ENCODE measurements around the gene PDE3A. TPM values are rescaled to one million over a fixed set of nuclear protein-coding genes. Genes with fewer than 3 reads are reported as not detected.
A peak's percentile ranks its signal among the peaks of the same experiment; 100 is the strongest.
"Not testable (repeated sequence)": the region's sequence is repeated elsewhere in the genome, so short reads cannot be mapped to it uniquely, and the experiment has no call there.

PDE3A gene
- total RNA-seq: 10 to 100 TPM in 3 of 4 donors, 1 to 10 TPM in 1; 7.7 to 75.8 (median 18.7) TPM

DNA sequence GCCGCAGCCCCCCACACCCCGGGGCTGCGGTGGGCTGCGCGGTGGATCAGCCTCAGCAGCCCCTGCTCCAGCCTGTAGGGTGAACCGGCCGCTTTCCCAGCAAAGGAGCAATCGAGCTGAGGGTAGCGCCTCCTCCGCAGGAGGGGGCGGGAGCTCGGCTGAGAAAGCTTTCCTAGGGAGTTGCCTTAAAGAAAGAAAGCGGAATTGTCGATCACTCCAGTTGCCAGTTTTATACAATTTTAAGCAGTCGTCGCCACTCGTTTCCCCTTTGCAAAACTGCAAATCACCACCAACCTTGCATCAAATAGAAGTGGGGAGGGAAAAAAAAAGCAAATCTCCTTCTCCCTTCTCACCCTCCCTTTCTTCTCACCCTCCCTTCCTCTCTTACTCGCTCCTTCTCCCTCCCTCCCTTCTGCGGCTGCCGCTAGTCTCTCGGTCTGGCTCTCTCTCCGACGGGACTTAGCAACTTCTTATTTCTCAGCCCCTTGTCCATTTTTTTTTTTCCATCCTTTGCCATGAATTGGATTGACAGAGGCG lies at the start of gene PDE3A:
TSS of gene PDE3A (plus strand) at position 424 of the 537 bp plus-strand sequence. CDS start 748 bp downstream, outside the sequence.
- H3K36me3 ChIP-seq: no peaks in the 10 kb centered on the region
- H3K27me3 ChIP-seq: no peaks in the 10 kb centered on the region
- no peaks in the 10 kb centered on the region for H3K4me1 ChIP-seq
- TF ChIP-seq POLR2A (IDR thresholded peaks at IDR 0.05) (no peak), CTCF (IDR thresholded peaks at IDR 0.05) (no peak)
- peak within 1 kb of the TSS; percentile 93 to 96 for H3K27ac ChIP-seq
- DNase-seq: peak; percentile 59 to 66
- intact Hi-C loops (cut with DNase I; ENCODE audit: low total_unique reads): no loop called here
- peak within 1 kb of the TSS; percentile 70 to 80 for H3K4me3 ChIP-seq
- H3K9me3 ChIP-seq: no peaks in the 10 kb centered on the region

DNA sequence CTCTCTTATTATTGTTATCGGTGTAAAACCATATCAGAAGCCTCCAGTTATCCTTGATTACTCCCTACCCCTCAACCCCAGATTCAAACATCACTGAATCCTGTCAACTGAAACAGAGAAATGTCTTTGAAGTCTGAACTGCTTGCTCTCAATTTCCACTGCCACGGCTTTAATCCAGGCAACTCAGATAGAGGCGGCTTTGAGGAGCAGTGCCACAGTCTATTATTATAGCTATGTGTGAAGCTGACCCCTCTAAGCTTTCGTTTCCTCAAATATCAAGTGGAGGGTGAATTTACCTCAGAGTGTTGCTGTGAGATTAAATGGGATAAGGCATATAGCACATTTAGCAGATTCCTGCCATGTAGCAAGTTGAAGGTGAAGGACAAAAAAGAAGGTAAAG lies 49.0 kb upstream of the PDE3A start:
- no peaks in the 10 kb centered on the region for H3K4me1 ChIP-seq
- no peak overlapping the region for H3K4me3 ChIP-seq
- DNase-seq: no peak
- TF ChIP-seq CTCF (IDR thresholded peaks at IDR 0.05): no peak
- no peak for TF ChIP-seq POLR2A (IDR thresholded peaks at IDR 0.05)
- no peaks in the 10 kb centered on the region for H3K36me3 ChIP-seq
- no peak overlapping the region for H3K27ac ChIP-seq
- H3K27me3 ChIP-seq: no peaks in the 10 kb centered on the region
- intact Hi-C loops (cut with DNase I; ENCODE audit: low total_unique reads): no loop called here
- H3K9me3 ChIP-seq: no peaks in the 10 kb centered on the region

GRCh38 chr12:20320552-20320951 lies 47.8 kb upstream of the PDE3A start:
- Histone ChIP-seq H3K27me3 (no peaks in the 10 kb centered on the region), H3K4me1 (no peaks in the 10 kb centered on the region), H3K36me3 (no peaks in the 10 kb centered on the region), H3K4me3 (no peak overlapping the region), H3K9me3 (no peaks in the 10 kb centered on the region), H3K27ac (no peak overlapping the region)
- DNase-seq: no peak
- intact Hi-C loops (cut with DNase I; ENCODE audit: low total_unique reads): no loop called here
- no peak for TF ChIP-seq POLR2A (IDR thresholded peaks at IDR 0.05)
- no peak for TF ChIP-seq CTCF (IDR thresholded peaks at IDR 0.05)

DNA sequence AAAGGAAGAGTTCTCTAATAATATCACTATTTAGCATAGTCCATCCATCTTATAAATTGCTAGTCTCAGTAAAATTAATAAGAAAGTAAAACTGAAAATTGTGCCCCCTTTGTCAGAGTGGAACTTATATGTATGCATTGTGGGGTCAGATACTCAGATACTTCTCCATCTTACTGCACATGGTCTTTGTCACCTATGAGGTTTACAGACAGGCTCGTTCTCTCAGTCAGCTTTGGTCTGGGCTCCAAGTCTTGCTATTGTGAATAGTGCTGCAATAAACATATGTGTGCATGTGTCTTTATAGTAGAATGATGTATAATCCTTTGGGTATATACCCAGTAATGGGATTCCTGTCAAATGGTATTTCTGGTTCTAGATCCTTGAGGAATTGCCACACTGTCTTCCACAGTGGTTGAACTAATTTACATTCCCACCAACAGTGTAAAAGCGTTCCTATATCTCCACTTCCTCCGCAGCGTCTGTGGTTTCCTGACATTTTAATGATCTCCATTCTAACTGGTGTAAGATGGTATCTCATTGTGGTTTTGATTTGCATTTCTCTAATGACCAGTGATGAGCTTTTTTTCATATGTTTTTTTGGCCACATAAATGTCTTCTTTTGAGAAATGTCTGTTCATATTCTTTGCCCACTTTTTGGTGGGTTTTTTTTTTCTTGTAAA lies 37.4 kb upstream of the PDE3A start:
- H3K4me1 ChIP-seq; intact Hi-C loops (cut with DNase I; ENCODE audit: low total_unique reads); H3K36me3 ChIP-seq: not testable (repeated sequence)

GRCh38 chr12:20339060-20339459 lies 29.3 kb upstream of the PDE3A start:
- Histone ChIP-seq H3K27me3 (no peaks in the 10 kb centered on the region), H3K27ac (no peak overlapping the region), H3K4me1 (no peaks in the 10 kb centered on the region), H3K36me3 (no peaks in the 10 kb centered on the region), H3K4me3 (no peak overlapping the region), H3K9me3 (peaks cover 0 to 4% of the 10 kb centered on the region in 2 donors)
- no peak for DNase-seq
- no peak for TF ChIP-seq POLR2A (IDR thresholded peaks at IDR 0.05)
- no peak for TF ChIP-seq CTCF (IDR thresholded peaks at IDR 0.05)
- intact Hi-C loops (cut with DNase I; ENCODE audit: low total_unique reads): no loop called here

More for the DNA sequence above, 37.4 kb upstream of the PDE3A start:
- not testable (repeated sequence) for H3K27me3 ChIP-seq, H3K9me3 ChIP-seq, DNase-seq, H3K27ac ChIP-seq, H3K4me3 ChIP-seq
